GM12892 (cell line): ENCODE data around the gene PRDM16.

Source experiments
- POLR2A ChIP-seq: IDR thresholded peaks from 2 replicates; pipeline ENCODE4 v1.6.1; 2011; ENCODE audit warnings: low read depth, low read length, control low read depth
- POLR2AphosphoS5 ChIP-seq: IDR thresholded peaks from 2 replicates; pipeline ENCODE4 v1.6.1; 2011; ENCODE audit warnings: low read depth, low read length, control low read depth
- TAF1 ChIP-seq: IDR thresholded peaks from 2 replicates; pipeline ENCODE4 v1.6.1; 2011; ENCODE audit warnings: low read depth, mild to moderate bottlenecking, control low read depth, low read length, borderline replicate concordance

DNA sequence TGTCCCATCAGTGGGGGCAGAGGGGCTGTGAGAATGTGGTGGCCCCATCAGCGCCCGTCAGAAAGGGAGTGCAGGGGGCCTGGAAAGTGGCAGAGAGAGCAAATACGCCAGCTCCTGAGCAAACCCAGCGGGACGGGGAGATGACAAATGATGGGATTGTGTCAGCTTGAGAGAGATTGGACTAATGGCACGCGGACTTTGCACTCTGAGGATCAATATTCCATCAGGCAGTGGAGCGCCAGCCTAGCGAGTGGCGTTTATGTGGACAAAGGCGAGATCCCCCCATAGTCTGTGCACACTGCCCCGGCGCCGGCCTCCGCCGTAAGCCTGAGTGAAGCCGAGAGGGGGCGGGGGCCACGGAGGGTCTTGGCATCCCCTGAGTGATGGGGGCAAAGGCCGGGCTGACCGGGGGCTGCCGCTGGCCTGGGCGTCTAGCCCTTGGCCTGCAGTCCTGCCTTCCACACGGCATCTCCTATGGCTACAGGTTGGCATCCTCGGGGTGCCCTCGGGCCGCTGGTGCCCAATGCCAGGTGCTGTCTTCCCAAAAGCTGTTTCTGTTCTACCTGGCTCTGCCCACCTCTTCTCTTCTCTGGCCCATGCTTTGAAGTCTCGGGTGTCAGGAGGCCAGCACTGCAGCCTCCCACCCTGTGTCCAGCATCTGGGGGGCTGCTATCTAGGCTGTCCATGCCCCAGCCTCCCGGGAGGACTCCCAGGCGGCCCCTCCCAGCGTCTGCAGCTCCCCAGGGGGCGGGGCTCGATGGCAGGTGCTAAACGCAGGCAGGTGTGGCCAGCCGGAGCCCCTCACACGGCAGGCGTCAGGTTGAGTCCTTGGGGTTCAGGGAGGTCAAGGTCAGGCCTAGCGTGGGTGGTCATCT is 46.5 kb downstream of the PRDM16 start:
- no peak for TF ChIP-seq TAF1
- no peak for TF ChIP-seq POLR2A
- TF ChIP-seq POLR2AphosphoS5, result no peak
